ENCODE measurements around the gene KLF11.

GRCh38 chr2:10087360-10087759 is 44.0 kb downstream of the KLF11 start:
- TF ChIP-seq POLR2AphosphoS5 (IDR thresholded peaks at IDR 0.05; ENCODE audit: low read depth, low read length) (no peak), POLR2A (IDR thresholded peaks at IDR 0.05; ENCODE audit: low read depth, low read length) (no peak), SPI1 (IDR thresholded peaks at IDR 0.05; ENCODE audit: low read depth, low read length) (no peak), TAF1 (IDR thresholded peaks at IDR 0.05; ENCODE audit: low read depth, low read length) (no peak)

All from GM12891 (cell line).